ENCODE measurements around the gene CCHCR1.

DNA sequence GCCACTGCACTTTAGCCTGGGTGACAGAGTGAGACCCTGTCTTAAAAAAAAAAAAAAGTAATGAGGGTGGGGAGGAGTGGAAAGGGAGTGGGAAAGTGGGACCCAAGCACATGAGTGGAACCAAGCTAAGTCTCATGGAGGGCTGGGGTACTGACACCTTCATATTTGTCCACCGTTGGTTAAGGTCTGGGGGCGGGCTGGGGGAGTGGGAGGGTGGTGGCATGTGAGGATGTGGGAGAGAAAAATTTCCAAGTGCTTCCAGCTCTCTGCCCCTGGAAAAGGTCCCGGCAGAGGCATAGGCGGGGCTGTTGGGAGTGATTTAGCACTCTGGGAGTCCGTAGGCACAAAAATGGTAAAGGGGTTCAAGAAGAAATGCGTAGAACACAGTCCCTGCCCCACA, 24.8 kb downstream of the CCHCR1 start:
- TF ChIP-seq, protein P1, sequence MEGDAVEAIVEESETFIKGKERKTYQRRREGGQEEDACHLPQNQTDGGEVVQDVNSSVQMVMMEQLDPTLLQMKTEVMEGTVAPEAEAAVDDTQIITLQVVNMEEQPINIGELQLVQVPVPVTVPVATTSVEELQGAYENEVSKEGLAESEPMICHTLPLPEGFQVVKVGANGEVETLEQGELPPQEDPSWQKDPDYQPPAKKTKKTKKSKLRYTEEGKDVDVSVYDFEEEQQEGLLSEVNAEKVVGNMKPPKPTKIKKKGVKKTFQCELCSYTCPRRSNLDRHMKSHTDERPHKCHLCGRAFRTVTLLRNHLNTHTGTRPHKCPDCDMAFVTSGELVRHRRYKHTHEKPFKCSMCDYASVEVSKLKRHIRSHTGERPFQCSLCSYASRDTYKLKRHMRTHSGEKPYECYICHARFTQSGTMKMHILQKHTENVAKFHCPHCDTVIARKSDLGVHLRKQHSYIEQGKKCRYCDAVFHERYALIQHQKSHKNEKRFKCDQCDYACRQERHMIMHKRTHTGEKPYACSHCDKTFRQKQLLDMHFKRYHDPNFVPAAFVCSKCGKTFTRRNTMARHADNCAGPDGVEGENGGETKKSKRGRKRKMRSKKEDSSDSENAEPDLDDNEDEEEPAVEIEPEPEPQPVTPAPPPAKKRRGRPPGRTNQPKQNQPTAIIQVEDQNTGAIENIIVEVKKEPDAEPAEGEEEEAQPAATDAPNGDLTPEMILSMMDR (IDR thresholded peaks at IDR 0.05): no peak
- TF ChIP-seq MAFK (IDR thresholded peaks at IDR 0.05; ENCODE audit: partially characterized antibody) (no peak), POLR2A (IDR thresholded peaks at IDR 0.05; ENCODE audit: low read length) (no peak), POLR2AphosphoS2 (conservative IDR thresholded peaks at IDR 0.05; ENCODE audit: low read length) (no peak), CHD4 (IDR thresholded peaks at IDR 0.05; ENCODE audit: borderline replicate concordance) (no peak), EP300 (IDR thresholded peaks at IDR 0.05) (no peak), CBX8 (IDR thresholded peaks at IDR 0.05) (no peak), JUN (IDR thresholded peaks at IDR 0.05) (no peak), CEBPB (IDR thresholded peaks at IDR 0.05) (no peak)
- TF ChIP-seq, protein P2, sequence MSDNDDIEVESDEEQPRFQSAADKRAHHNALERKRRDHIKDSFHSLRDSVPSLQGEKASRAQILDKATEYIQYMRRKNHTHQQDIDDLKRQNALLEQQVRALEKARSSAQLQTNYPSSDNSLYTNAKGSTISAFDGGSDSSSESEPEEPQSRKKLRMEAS (IDR thresholded peaks at IDR 0.05): no peak
- TF ChIP-seq, protein P3, sequence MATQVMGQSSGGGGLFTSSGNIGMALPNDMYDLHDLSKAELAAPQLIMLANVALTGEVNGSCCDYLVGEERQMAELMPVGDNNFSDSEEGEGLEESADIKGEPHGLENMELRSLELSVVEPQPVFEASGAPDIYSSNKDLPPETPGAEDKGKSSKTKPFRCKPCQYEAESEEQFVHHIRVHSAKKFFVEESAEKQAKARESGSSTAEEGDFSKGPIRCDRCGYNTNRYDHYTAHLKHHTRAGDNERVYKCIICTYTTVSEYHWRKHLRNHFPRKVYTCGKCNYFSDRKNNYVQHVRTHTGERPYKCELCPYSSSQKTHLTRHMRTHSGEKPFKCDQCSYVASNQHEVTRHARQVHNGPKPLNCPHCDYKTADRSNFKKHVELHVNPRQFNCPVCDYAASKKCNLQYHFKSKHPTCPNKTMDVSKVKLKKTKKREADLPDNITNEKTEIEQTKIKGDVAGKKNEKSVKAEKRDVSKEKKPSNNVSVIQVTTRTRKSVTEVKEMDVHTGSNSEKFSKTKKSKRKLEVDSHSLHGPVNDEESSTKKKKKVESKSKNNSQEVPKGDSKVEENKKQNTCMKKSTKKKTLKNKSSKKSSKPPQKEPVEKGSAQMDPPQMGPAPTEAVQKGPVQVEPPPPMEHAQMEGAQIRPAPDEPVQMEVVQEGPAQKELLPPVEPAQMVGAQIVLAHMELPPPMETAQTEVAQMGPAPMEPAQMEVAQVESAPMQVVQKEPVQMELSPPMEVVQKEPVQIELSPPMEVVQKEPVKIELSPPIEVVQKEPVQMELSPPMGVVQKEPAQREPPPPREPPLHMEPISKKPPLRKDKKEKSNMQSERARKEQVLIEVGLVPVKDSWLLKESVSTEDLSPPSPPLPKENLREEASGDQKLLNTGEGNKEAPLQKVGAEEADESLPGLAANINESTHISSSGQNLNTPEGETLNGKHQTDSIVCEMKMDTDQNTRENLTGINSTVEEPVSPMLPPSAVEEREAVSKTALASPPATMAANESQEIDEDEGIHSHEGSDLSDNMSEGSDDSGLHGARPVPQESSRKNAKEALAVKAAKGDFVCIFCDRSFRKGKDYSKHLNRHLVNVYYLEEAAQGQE (IDR thresholded peaks at IDR 0.05): no peak
- TF ChIP-seq, protein P4, sequence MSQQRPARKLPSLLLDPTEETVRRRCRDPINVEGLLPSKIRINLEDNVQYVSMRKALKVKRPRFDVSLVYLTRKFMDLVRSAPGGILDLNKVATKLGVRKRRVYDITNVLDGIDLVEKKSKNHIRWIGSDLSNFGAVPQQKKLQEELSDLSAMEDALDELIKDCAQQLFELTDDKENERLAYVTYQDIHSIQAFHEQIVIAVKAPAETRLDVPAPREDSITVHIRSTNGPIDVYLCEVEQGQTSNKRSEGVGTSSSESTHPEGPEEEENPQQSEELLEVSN (IDR thresholded peaks at IDR 0.05; ENCODE audit: borderline replicate concordance, low read depth): no peak
